ENCODE results near the gene IPO9. TPM values are rescaled to one million over a fixed set of nuclear protein-coding genes. Genes with fewer than 3 reads are reported as not detected.

Gene IPO9
- total and polyA plus RNA-seq, 8 donors = 12.4 to 21.2 (median 16.3) TPM

- H3K4me3 ChIP-seq = no peak overlapping the region
- DNase-seq (no peak), ATAC-seq (no peak), FAIRE-seq (no peak)
- 84 to 91% methylated on average over 3 of the region's 3 CpGs for WGBS, 2 donors
- H3K36me3 ChIP-seq = no peaks in the 10 kb centered on the region
- intact Hi-C loops (cut with DNase I) = no loop called here
- H3K27me3 ChIP-seq = no peaks in the 10 kb centered on the region
- H3K27ac ChIP-seq = no peak overlapping the region
- H3K9me3 ChIP-seq = no peaks in the 10 kb centered on the region
- TF ChIP-seq CTCF (IDR thresholded peaks at IDR 0.05) = no peak
- no peaks in the 10 kb centered on the region for H3K4me1 ChIP-seq
Observed at GRCh38 chr1:201890806-201891450, 62.0 kb downstream of the IPO9 start.

GRCh38 chr1:201891451-201892045 lies 62.6 kb downstream of the IPO9 start:
- no peak overlapping the region for H3K27ac ChIP-seq

GRCh38 chr1:201892211-201892610 lies 63.3 kb downstream of the IPO9 start:
- no peaks in the 10 kb centered on the region for H3K27me3 ChIP-seq
- FAIRE-seq (no peak), DNase-seq (no peak), ATAC-seq (no peak)
- H3K4me3 ChIP-seq = no peak overlapping the region
- no peak overlapping the region for H3K27ac ChIP-seq
- H3K4me1 ChIP-seq = no peaks in the 10 kb centered on the region
- intact Hi-C loops (cut with DNase I) = no loop called here
- no peaks in the 10 kb centered on the region for H3K36me3 ChIP-seq
- no peak for TF ChIP-seq CTCF (IDR thresholded peaks at IDR 0.05)
- 86 to 89% methylated on average over 6 of the region's 6 CpGs for WGBS, 2 donors
- no peaks in the 10 kb centered on the region for H3K9me3 ChIP-seq

More at GRCh38 chr1:201891451-201892045, 62.6 kb downstream of the IPO9 start:
- Histone ChIP-seq H3K4me1 (no peaks in the 10 kb centered on the region), H3K9me3 (no peaks in the 10 kb centered on the region), H3K4me3 (no peak overlapping the region), H3K27me3 (no peaks in the 10 kb centered on the region), H3K36me3 (no peaks in the 10 kb centered on the region)
- DNase-seq = no peak
- no peak for FAIRE-seq
- no peak for TF ChIP-seq CTCF (IDR thresholded peaks at IDR 0.05)
- 77 to 79% methylated on average over 5 of the region's 5 CpGs for WGBS, 2 donors
- intact Hi-C loops (cut with DNase I) = no loop called here
- no peak for ATAC-seq

- Histone ChIP-seq H3K36me3 (no peaks in the 10 kb centered on the region), H3K9me3 (no peaks in the 10 kb centered on the region), H3K4me1 (no peaks in the 10 kb centered on the region), H3K27me3 (no peaks in the 10 kb centered on the region), H3K27ac (no peak overlapping the region), H3K4me3 (no peak overlapping the region)
- DNase-seq (no peak), FAIRE-seq (no peak), ATAC-seq (no peak)
- WGBS, 2 donors = 67 to 75% methylated on average over 3 of the region's 3 CpGs
- intact Hi-C loops (cut with DNase I) = no loop called here
- TF ChIP-seq CTCF (IDR thresholded peaks at IDR 0.05) = no peak
Observed at GRCh38 chr1:201893431-201893830, 64.5 kb downstream of the IPO9 start.
